Fibroblast of the conjunctiva (primary cell): ENCODE results near the gene WWOX.

ENCODE experiments used
- DNase-seq: peaks from one replicate; pipeline ENCODE4 v3.0.0-alpha.2; 2010; ENCODE audit warnings: low read depth

The WWOX gene

GRCh38 chr16:79074951-79075350 lies 975.5 kb downstream of the WWOX start:
- no peak for DNase-seq

GRCh38 chr16:79076047-79076767 lies 976.8 kb downstream of the WWOX start:
- no peak for DNase-seq

- no peak for DNase-seq
These were observed 977.9 kb downstream of the WWOX start for GRCh38 chr16:79077346-79077745.

DNA sequence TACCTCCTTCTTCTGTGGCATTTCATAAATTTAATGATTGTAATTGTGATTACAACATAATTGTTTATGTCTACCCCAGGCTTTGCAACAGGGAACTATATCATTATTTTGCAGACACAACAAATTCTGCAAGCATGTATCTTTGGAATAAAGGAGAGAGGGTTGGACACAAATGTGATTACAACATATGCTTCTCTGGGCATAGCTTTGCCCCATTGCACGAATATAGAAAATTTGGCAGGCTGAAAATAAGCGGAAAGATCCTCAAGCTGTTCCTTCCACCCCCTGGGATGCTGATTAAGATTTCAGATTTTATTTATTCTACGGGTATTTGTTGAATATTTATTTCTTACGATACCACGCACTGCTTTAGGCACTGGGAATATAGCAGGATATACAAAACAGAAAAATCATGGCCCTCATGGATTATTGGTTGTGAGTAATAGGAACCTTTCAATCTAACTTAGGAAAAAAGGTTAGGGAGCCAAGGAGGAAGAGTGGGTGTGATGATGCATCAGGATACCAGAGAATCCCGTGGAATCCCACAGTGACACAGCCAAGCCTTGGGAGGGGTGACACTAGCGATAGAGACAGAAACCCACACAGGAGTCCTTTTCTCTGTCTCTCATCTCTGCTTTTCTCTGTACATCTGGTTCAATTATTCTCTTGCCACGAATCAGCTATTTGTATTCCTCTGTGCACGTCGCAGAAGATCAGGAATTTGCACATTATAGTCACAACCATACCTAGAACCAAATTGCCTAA lies 980.4 kb downstream of the WWOX start:
- no peak for DNase-seq

DNA sequence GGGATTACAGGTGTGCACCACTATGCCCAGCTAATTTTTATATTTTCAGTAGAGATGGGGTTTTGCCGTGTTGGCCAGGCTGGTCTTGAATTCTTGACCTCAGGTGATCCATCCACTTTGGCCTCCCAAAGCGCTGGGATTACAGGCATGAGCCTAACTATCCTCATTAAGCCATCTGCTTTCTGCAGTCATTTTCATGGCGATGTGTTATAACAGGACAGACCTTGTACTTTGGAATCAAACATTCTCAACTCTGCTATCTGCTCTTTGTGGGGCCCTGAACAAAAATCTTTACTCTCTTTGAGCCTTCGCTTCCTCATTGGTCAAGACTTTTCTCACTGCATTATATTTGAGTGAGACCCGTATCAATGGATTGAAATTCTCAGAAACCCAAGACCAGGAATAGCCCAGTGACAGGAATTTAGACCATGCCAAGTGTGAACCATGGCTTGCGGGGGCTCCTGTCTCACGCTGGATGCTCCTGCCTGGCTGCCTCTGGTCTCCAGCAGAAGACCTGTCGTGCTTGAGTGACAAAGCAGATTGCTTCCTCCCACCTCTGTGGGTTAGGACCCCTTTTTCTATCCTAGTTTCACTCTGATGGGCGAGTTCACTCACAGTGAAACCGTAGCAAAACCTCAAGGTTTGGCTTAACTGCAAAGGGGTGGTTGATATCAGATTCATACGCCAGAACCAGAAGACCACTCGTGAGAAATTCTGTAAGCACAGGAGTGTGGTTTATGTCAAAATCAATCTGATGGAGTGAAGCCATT lies 982.0 kb downstream of the WWOX start:
- DNase-seq: no peak

- DNase-seq: no peak
These were observed 983.5 kb downstream of the WWOX start for GRCh38 chr16:79082970-79083369.

DNA sequence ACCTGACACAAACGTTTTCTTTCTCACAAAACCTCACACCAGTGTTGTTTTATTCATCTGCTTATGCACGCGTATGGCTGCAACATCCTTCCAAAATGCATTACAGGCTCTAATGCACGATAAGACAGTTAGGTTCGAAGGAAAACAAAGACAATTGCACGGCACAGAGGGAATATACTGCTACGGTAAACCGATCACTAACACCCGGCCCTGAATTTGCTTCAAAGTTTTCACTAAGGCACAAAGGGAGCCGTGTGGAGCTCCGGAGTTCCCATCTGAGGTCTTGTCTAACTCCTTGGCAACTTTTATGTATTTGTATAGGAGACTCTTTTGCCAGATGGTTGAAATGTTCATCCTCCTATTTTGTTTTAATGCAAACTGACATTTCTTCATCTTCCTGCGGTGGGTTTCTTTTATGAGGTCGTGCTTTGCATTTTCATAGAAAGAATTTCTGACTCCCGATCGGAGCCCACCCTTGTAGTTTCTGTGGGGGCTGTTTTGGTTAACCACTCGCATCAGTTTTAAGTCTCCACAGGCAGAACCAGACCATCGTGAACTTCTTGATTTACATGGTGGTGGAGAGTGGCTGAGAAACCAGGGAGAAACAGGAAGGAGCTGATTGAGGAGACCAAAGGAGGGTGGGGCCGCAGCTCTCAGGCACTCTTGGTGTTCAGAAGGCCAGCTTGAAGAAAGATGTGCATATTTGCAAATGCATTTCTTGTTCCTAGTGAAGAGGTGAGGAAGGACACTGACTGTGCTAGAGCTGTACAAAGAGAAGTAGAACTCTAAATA lies 984.2 kb downstream of the WWOX start:
- DNase-seq: no peak

DNA sequence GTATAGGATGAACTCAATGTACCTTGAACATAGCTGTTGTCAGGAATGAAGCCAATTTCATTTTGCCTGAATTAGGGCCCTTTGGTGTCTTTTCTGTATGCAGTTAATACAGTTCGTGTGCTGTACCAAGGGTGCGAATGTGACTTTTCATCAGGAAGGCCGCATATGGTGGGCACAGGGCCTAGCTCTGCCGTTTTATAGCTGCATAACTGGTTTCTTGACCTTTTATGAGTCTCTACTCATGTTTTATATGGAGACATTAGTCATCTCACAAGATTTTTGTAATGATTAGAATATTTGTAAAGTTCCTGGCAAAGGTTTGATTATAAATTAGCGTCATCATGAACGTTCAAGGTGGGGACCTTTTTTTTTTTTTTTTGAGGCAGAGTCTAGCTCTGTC lies 989.5 kb downstream of the WWOX start:
- no peak for DNase-seq

DNA sequence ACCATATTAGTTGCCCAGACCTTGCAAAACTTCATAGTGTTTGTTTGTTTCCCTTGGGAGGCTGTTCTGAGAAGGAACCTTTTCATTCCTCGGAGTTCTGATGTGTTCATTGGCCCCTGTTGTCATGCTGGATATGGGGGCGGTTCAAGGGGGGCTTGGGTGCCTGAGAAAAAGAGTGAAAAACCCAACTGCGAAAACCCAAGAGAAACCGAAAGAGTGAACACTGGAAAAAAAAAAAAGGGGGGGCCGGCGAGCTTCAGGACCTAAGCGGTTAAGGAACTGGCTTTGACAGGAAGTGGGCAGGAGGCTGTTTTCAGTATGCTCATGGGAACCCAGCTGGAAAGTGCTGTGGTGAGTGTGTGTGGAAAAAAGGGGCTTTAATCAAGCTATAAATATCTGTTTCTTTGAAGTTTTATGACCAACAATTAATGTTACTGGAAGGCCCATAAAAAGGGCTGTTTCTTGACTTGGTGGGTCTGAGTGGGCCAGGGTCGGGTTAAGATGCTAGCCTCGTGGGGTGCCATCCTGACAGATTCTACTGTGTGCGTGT lies 990.4 kb downstream of the WWOX start:
- no peak for DNase-seq

GRCh38 chr16:79090966-79091365 lies 991.5 kb downstream of the WWOX start:
- DNase-seq: no peak

DNA sequence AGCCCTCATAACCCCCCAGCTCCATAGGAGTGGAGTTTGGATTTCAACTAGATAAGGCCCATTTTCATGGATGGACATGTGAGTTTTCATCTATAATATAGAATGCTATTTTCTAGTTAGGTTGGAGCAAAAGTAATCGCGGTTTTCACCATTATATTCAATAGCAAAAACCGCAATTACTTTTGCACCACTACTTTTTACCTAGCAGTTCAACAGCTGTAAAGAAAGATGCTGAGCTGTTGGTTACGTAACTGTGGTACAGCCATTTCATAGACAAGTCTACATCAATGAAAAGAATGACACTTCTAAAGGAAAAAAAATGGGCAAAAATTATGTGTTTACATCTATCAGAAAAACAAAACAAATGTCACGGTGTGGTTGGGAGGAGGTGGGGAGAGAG lies 993.4 kb downstream of the WWOX start:
- no peak for DNase-seq

DNA sequence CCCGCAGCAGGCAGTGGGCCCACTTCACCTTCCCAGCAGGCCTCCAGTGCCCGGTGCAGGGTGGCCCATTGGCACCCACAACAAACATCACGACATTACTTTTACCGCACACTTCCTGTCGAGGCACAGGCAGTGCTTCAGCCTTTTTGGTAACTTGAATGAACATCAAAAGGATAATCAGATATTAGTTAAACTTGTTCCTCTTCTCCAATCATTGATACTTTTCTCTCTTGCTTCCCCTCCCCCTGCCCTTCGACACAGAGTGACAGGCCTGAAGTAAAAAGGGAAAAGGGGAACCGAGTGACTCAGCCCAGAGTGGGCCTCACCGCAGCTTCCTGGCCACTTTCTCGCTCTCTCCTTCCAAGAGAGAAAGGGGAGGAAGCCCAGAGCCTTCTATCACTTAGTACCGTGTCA lies 994.1 kb downstream of the WWOX start:
- DNase-seq: no peak

- no peak for DNase-seq
These were observed 996.8 kb downstream of the WWOX start for GRCh38 chr16:79096246-79096645.

- DNase-seq: no peak
These were observed 997.7 kb downstream of the WWOX start for GRCh38 chr16:79097166-79097565.

- DNase-seq: no peak
These were observed 998.3 kb downstream of the WWOX start for GRCh38 chr16:79097771-79098170.

DNA sequence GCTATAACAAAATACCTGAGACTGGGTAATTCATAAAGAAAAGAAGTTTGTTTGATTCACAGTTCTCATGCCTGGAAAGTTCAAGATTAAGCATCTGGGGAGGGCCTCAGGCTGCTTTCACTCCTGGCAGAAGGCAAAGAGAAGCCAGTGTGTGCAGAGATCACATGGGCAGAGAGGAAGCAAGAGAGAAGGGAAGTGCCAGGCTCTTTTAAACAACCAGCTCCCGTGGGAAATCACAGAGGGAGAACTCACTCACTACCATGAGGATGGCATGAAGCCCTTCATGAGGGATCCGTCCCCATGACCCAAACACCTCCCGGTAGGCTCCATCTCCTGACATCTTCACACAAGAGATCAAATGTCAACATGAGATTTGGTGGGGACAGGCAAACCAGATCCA lies 999.5 kb downstream of the WWOX start:
- DNase-seq: no peak

DNA sequence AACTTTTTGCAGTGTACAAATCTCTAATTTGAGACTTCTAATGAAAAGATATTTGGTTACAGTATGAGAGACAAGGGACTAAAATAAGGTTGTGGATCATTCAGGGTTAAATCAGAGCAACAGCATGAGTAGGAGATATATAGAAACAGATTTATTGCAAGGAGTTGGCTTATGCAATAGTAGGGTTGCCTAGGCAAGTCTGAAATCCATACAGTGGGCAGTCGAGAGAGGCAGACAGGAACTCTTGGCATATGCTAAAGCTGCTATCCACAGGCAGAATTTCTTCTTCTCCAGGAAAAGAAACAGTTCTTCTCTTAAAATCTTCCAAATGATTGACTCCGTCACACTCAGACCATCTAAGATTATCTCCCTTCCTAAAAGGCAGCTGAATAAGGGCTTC lies 1000.3 kb downstream of the WWOX start:
- no peak for DNase-seq

- DNase-seq: no peak
These were observed 1001.0 kb downstream of the WWOX start for GRCh38 chr16:79100447-79100846.

DNA sequence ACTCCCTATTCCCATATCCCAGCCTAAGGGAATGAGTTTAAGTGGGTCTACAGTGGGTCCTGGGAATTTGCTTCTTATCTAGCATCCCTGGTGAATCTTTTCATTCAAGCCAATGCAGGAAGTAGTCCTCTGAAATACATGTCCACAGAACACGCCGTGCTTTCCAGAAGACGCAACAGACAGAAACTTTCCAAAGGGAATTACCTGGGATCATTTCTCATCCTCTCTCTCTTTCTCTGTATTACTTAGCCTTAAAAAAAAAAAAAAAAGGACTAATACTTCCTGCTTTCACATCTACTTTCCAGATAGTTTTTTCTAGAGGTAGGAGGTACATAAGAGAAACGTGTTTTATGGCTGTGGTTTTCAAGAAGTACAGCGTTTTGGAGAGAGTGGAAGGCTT lies 1002.0 kb downstream of the WWOX start:
- no peak for DNase-seq

DNA sequence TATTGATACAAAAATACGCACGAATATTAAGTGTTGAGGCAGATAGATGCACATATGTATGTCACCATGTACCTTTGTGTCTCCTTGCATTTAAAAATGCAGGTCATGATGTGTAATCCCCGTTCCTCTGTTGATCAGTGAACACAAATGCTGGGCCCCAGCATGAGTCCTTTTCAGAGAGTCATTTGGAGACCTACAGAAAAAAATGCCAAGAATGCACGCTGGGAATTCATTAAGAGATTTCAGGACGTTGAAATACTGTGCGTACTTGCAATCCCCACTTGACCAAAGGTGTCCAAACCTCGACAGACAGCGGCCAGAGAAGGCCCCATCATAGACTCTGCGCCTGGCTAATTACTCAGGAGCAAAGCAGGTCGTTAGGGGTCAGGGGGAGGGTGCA lies 1005.1 kb downstream of the WWOX start:
- no peak for DNase-seq

GRCh38 chr16:79107301-79107700 lies 1007.8 kb downstream of the WWOX start:
- DNase-seq: no peak

DNA sequence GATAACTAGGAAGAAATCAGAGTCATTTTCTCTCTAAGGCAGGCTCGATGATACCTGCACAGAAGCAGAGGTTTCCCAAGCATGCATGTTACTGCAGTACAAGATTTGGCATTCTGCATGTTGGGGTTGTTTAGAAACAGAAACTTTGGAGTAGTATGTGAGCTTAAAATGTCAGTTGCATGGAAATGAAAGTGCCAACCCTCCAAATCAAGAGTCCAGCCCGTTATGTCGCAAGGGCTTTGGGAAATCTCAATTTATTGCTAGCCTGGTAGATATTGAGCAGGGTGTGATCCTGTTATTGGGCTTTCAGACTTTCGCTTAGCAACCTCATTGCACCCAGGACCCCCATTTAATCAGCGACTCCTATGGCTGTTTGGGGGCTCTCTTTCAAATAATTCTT lies 1010.3 kb downstream of the WWOX start:
- no peak for DNase-seq
